Esophagus mucosa (tissue), 1 donor: ENCODE results near the gene C9orf85. TPM values are rescaled to one million over a fixed set of nuclear protein-coding genes. Genes with fewer than 3 reads are reported as not detected.

Source experiments
- ATAC-seq: fragments of 200-7000 bp; cut with Tn5 transposase; one replicate; pipeline ENCODE4 v1.9.1; 2020
- total RNA-seq: library from RNA; stranded (reverse); gene quantifications from one replicate; pipeline ENCODE4 v1.2.4, GENCODE V29; 2023
- donor health status: DM: yes; HTN: yes; CAD: no.

C9orf85 gene
- total RNA-seq, 1 donor from 2014 or later: 10.6 TPM

- ATAC-seq: no peak
These were observed 2.6 kb upstream of the C9orf85 start for GRCh38 chr9:71908825-71909224.

- peak; percentile 8 for ATAC-seq
These were observed 1.4 kb upstream of the C9orf85 start for GRCh38 chr9:71909887-71910649.

GRCh38 chr9:71910650-71911060 lies 784 bp upstream of the C9orf85 start:
- ATAC-seq: no peak

GRCh38 chr9:71911908-71912335 lies 483 bp downstream of the C9orf85 start:
- ATAC-seq: no peak

GRCh38 chr9:71915495-71915894 lies 4.1 kb downstream of the C9orf85 start:
- no peak for ATAC-seq

GRCh38 chr9:71916834-71917534 lies 5.5 kb downstream of the C9orf85 start:
- ATAC-seq: peak; percentile 73

GRCh38 chr9:71918419-71918818 lies 7.0 kb downstream of the C9orf85 start:
- no peak for ATAC-seq

- ATAC-seq: peak; percentile 56
These were observed 9.2 kb downstream of the C9orf85 start for GRCh38 chr9:71920456-71921189.

GRCh38 chr9:71921190-71921814 lies 9.9 kb downstream of the C9orf85 start:
- ATAC-seq: no peak

GRCh38 chr9:71924576-71924975 lies 13.1 kb downstream of the C9orf85 start:
- peak; percentile 49 for ATAC-seq

GRCh38 chr9:71925834-71926233 lies 14.4 kb downstream of the C9orf85 start:
- no peak for ATAC-seq

GRCh38 chr9:71928376-71928775 lies 16.9 kb downstream of the C9orf85 start:
- peak; percentile 74 for ATAC-seq

GRCh38 chr9:71928806-71929205 lies 17.4 kb downstream of the C9orf85 start:
- peak; percentile 78 for ATAC-seq

GRCh38 chr9:71929223-71929622 lies 17.8 kb downstream of the C9orf85 start:
- ATAC-seq: peak; percentile 94

- ATAC-seq: no peak
These were observed 18.5 kb downstream of the C9orf85 start for GRCh38 chr9:71929791-71930440.

- no peak for ATAC-seq
These were observed 19.7 kb downstream of the C9orf85 start for GRCh38 chr9:71931166-71931565.

GRCh38 chr9:71936066-71936465 lies 24.6 kb downstream of the C9orf85 start:
- ATAC-seq: no peak

- peak; percentile 66 for ATAC-seq
These were observed 25.7 kb downstream of the C9orf85 start for GRCh38 chr9:71937070-71937625.

- ATAC-seq: no peak
These were observed 26.5 kb downstream of the C9orf85 start for GRCh38 chr9:71937898-71938297.

- ATAC-seq: no peak
These were observed 29.7 kb downstream of the C9orf85 start for GRCh38 chr9:71941060-71941568.

GRCh38 chr9:71941998-71942567 lies 30.6 kb downstream of the C9orf85 start:
- no peak for ATAC-seq
